GM21390 (cell line): ENCODE data around the gene HDAC11.
"Not testable (repeated sequence)": the region's sequence is repeated elsewhere in the genome, so short reads cannot be mapped to it uniquely, and the experiment has no call there.

ENCODE experiments used
- ATAC-seq: cut with Tn5 transposase; IDR thresholded peaks from one replicate; pipeline ENCODE4 v1.9.1; 2021; ENCODE audit not compliant: unreplicated experiment

The HDAC11 gene, protein sequence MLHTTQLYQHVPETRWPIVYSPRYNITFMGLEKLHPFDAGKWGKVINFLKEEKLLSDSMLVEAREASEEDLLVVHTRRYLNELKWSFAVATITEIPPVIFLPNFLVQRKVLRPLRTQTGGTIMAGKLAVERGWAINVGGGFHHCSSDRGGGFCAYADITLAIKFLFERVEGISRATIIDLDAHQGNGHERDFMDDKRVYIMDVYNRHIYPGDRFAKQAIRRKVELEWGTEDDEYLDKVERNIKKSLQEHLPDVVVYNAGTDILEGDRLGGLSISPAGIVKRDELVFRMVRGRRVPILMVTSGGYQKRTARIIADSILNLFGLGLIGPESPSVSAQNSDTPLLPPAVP

DNA sequence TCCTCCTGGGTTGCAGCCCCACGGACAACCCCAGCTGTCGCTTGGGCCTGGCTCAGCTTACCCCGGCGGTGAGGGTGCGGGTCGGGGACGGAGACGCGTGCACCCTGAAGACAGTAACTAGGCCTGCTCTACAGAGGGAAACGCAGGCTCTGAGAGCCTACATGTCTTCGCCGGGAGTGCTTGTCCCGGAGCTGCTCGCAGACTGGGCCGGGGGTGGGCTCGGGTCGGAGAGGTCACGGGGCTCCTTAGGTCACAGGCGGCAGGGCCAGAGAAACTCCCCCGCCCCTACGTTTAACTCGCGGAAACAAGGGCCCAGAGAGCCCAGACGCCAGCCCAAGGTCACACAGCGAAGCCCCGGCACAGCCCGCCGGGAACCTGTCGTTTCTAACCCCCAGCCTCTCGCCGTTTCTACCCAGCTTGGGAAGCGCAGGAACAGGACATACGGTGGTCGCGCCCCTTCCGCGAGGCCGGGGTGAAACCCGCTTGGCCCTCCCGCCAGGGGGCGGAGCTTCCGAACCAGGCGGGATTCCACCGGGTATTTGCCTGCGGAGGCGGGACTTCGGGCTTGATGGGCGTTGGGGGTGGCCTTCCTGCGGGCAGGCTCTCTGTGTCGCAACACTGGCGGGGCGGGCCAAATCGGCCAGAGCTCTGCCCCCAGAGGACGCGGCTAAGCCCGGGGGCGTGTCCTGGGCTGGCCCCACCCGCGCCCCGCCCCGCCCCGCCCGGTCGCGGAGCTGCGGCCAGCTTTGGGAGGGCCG, at the start of gene HDAC11:
Gene HDAC11, plus strand, starts transcription at position 725 of the 758 bp plus-strand sequence. CDS start 42 bp downstream, outside the sequence.
- ATAC-seq, result peak; percentile 98

DNA sequence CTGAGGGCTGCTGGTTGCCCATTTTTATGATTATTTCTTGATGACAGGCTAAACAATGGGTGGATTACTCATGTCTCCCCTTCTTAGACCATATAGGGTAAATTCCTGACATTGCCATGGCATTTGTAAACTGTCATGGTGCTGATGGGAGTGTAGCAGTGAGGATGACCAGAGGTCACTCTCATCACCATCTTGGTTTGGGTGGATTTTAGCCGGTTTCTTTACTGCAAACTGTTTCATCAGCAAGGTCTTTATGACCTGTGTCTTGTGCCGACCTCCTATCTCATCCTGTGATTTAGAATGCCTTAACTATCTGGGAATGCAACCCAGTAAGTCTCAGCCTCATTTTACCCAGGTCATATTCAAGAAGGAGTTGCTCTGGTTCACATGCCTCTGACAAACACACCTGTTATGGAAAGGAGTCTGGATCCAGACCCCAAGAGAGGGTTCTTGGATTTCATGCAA, 49.7 kb upstream of the HDAC11 start:
- ATAC-seq, result not testable (repeated sequence)

DNA sequence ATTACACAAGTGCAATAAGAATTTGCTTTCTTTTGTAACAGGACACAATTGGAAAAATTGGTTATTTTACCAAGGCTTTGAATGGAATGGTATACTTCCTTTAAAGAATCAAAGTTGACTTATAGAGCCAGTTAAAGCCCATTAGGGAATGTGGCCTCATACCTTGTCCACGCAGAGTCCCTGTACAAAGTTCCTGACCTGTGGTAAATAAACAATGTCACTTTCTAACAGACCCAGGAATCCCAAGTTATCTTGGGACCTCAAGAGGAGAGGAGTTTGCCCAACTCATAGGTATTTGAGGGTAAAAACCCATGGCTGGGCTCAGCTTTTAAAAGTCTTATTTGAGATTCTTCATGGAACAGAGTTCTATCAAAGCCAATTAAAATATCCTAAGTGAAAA, 48.0 kb upstream of the HDAC11 start:
- no peak for ATAC-seq

DNA sequence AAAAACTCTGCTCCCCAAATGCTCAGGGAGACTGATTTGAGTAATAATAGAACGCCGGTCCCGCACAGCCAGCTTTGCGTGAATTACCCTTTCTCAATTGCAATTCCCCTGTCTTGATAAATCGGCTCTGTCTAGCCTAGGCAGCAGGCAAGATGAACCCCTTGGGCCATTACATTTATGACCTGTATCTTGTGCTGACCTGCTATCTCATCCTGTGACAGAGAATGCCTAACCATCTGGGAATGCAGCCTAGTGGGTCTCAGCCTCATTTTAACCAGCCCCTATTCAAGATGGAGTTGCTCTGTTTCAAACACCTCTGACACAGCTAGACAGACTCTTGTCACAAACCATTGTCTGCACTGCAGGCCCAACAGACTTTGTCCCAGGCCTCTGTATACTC, 46.2 kb upstream of the HDAC11 start:
- no peak for ATAC-seq

DNA sequence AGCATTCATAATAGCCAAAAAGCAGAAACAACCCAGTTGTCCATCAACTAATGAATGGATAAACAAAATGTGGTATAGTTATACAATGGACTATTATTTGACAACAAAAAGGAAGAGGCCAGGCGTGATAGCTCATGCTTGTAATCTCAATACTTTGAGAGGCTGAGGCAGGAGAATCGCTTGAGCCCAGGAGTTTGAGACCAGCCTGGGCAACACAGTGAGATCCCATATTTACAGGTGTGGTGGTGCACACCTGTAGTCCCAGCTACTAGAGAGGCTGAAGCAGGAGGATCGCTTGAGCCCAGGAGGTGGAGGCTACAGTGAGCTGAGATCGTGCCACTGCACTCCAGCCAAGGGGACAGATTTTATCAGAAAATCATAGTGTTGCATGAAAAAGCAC, 43.9 kb upstream of the HDAC11 start:
- ATAC-seq, result not testable (repeated sequence)

DNA sequence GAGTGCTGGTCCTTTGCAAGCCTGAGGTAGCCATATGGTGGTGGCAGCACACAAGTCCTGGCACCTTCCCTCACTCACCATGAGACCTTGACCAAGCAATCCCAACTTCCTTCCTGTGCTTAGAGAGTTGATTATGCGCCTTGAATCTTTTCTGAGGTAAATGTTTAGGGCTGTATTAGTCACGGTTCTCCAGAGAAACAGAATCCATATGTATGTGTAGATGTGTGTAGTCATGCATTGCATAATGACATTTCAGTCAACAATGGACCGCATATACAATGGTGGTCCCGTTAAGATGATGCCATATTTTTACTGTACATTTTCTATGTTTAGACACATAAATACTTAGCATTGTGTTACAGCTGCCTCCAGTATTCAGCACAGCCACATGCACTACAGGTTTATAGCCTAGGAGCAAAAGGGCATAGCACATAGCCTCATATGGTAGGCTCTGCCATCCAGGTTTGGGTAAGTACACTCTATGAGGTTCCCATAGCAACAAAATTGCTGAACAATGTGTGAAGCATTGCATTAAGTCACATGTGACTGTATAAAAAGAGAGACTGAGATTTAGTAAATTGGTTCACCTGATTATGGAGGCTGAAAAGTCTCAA, 39.8 kb upstream of the HDAC11 start:
- ATAC-seq, result no peak

DNA sequence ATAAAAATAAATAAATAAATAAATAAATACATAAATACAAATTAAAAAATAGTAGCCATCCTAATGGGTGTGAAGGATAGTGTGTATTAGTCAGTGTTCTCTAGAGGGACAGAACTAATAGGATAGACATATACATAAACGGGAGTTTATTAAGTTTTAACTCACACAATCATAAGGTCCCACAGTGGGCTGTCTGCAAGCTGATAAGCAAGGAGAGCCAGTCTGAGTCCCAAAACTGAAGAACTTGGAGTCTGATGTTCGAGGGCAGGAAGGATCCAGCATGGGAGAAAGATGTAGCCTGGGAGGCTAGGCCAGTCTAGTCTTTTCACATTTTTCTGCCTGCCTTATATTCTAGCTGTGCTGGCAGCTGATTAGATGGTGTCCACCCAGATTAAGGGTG, 37.2 kb upstream of the HDAC11 start:
- ATAC-seq, result not testable (repeated sequence)

DNA sequence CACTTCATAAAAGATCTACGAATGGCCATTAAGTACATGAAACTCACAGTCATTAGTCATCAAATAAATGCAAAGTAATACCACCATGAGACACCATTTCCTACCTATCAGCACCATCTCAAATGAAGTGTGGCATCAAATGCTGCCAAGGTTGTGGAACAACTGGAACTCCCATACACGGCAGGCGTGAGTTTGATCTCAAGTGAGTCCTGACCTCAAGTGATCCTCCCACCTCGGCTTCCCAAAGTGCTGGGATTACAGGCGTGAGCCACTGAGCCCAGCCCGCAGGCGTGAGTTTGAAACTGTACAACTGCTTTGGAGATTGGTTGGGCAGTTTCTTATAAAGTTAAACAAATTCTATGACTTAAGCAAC, 28.8 kb upstream of the HDAC11 start:
- peak; percentile 7 for ATAC-seq

DNA sequence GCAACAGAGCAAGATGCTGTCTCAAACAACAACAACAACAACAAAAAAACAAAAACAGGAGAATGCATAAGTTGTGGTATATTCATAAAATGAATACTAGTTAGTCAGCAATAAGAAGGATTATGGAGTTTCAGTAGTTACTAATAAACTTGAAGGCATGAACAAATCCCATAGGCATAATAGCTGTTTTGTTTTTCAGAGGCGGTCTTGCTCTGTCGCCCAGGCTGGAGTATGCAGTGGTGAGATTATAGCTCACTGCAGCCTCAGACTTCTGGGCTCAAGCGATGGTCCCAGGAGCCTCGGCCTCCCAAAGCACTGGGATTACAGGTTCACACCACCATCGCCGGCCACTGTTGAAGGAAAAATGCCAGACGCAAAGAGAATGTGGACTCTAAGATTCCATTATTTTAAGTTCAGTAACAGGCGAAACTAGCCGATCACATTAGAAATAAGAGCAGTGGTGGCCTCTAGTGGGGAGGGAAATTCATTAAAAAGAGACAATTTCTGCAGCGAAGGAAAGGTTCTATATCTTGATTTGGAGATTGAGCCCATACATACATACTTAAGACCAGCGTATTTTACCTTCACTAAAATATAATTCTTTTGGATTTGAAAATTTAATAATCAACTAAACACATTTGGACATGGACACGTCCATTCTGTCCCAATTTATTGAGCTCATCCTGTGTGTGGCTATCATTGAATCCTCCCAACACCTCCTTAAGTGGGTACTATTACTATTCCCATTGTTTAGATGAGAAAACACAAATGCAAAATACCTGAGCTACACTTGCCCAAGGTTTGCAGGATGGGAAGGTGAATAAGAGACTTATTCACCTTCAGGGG, 27.4 kb upstream of the HDAC11 start:
- no peak for ATAC-seq

DNA sequence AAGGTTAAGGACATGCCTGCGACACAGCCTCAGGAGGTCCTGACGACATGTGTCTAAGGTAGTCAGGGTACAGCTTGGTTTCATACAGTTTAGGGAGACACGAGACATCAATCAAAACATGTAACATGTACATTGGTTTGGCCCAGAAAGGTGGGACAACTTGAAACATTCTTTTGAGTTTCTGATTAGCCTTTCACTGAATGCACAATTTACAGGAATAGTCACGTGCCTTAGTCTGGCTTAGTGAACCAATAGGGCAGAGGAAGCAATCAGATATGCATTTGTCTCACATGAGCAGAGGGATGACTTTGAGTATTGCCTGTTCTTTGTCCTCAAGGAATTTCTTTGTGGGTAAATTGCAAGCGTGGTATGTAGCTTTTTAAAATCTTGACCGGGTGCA, 24.5 kb upstream of the HDAC11 start:
- ATAC-seq, result no peak

DNA sequence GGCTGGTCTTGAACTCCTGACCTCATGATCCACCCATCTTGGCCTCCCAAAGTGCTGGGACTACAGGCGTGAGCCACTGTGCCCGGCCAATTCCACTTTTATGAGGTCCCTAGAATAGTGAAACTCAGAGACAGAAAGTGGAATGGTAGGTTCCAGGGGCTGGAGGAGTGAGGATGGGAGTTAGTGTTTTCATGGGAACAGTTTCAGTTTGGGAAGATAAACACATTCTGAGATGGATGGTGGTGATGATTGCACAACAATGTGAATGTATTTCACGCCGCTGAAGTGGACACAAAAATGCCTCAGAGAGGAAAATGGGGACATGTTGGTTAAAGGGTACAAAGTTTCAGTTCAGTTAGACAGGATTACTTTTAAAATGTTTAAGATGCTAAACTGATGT, 22.5 kb upstream of the HDAC11 start:
- no peak for ATAC-seq

DNA sequence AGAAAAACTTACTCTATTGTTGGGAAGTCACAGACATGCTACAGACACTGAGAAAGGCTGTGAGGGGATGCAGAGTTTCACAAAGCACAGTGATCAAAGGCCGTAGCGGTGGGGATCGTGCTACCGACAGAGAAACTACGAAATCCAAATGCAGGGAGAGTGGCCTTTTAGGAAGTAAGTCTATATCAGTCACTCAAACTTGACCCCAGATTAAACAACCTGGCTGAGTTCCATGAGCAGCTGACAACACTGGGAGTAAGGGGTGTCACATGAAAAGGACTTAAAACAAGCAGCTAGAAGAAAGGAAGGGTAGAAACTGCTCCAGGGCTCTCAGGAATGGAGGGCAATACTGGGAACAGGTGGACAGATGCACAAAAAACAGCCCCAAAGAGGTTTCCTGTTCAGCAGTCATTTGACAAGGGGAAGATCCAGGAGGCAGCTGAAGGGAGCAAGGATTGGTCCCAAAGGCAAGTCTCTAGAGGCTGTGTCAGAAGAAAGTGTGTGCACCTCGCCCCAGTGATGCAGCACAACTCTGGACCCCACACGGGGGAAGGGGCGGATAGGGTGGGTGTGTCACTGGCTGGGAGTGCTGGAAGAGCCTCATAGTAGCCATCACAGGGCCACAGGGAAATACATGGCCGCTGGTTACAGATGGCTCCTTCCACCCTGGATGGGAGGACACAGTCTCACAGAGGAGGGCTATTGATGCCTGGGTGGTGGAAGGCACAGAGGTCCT, 20.3 kb upstream of the HDAC11 start:
- ATAC-seq, result no peak

DNA sequence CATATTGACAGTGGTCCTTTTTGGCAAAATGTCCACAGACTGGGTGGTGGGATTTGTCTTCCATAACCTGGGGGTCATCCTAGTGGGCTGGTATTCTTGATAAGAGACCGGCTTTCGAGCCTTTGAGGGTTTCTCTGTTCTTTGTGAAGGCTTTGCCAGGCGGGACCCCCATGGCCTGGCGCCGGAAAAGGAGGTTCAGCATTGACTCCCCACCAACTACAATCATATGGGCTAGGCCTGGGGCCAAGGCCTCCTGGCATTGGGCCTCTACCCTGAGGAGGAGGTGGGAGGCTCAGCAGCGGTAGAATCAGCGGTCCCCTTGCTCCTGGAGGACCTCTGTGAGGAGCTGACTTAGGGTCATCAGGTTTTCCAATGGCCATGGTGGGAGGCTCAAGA, 19.8 kb upstream of the HDAC11 start:
- no peak for ATAC-seq

DNA sequence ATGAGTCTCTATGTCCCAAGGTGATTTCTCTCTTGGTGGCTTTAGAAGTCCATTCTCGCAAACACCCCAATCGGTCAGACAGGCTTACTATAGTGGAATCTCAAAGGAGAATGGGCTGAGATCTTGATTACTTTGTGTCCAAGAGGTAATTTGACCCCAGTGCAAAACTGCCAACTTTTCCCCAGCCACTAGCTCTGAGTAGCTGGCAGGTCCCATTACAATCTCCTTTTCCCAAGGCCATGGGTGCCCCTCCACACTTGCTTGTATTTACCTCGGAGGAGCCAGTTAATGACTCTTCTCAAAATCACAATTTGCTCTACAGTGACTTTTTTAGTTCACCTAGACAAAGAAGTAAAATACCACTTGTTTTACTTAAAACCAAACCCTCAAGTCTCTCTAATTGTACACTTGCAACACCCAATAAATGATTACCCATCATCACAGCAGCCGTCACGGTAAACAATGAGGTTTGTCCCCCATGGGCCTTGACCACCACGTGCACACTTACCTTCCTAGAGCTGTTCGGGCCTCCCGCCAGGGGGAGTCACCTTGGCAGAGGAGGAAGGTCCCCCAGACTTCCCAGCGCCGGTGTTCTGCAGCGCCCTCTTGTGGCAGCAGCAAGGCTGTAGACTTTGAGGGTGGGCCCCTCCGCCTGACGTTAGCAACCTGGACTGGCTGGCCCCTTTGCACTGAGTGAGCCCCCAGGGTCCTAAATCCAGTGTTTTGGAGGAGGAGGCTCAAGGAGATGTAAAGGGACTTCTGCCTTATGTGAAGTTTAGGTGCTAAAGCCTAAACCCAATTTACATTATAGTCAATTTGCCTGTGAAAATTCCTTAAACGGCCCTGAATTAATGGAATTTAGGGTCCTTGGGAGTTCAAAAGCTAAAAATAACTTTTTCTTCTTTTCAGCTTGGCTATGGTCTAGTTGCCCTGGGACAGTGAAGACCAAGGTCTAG, 18.7 kb upstream of the HDAC11 start:
- peak; percentile 45 for ATAC-seq

DNA sequence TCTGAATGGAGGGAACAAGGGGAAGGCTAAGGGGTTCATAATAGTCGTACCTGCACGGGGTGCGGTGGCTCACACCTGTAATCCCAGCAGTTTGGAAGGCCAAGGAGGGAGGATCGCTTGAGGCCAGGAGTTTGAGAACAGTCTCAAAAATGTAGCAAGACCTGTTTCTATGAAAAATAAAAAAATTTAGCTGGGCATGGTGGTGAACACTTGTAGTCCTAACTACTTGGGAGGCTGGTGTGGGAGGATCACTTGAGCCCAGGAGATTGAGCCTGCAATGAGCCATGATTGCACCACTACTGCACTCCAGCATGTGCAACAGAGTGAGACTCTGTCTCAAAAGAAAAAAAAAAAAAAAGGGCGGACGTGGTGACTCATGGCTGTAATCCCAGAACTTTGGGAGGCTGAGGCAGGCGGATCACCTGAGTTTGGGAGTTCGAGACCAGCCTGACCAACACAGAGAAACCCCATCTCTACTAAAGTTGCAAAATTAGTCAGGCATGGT, 17.9 kb upstream of the HDAC11 start:
- no peak for ATAC-seq

DNA sequence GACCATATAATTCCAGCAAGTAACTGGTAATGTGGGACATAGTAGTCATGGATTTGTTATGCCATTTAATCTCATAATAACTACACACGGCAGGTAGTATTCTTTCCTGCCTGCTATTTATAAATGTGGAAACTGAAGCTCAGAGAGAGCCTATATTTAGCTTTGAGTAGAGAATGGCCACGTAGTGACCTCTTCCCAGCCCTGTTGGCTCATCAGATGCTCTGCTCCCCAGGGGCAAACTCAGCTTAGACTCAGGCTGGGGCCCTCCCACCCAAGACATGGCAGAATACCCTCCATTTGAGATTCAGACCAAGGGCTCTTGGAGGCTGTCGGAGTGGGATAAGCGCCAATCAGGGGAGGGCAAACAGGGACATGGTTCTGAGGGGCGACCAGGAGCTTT, 17.3 kb upstream of the HDAC11 start:
- ATAC-seq, result no peak

DNA sequence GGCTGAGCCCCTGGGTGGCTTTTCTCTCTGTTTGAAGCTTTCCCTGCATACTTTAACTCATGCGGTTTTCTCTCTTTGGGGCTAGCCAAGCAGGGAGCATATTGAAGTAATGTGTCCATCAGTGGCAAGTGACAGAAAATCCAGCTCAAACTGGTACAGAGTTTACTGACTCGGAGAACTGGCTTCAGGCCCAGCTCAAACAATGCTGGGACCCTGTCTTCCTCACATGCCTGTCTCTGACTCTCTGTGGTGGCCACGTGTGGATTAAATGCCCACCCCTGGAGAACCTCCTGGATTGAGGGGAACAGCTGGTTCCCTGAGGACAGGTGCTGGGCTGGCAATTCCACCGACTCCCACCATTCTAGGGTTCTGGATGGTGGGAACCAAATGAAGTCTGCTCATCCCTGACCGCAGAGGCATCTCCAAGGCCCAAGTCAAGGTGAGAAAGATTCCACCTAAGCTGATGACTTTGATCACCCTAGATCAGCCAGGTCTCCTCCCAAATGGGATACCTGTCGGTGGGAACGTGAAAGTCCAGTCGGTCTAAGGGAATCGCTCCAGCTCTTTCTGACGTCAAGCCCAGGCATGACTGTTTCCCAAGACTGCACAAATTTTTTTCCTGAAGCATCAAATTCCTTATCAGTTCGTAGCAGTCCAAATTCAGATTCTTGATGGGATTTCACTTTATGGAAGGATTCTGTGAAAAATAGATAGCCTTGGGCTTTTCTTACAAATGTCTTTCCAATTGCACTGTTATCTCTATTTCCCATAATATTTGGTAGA, 16.3 kb upstream of the HDAC11 start:
- ATAC-seq, result no peak

DNA sequence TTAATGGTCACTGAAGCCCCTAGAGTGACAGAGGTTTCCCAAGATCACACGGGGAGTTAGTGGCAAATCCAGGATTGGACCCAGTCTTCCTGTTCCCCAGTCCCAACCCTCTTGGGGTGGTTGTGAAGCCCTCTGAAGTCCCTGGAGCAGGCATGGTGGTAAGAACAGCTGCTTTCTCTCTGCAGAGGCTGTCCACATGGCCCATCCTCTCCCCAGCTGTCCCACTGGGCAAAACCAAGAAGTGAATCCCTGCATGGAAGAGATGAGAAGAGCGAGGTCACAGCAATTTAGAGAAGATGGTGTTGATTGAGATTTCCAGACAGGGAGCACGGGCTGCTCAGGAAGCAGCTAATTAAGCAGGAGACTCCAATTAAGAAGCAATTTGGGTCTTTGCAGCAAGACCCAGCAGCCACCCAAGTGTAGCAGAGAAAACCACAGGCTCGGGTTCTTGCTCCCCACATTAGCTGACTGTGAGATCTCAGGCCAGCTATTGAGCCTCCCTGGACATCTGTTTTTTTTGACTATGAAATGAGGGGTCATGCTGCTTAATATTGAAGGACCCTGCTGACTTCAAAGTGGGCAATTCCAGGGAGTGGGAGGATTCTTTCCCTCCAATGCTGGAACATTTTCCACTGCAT, 14.8 kb upstream of the HDAC11 start:
- ATAC-seq, result no peak
